ENCODE data around the gene MIOS.
"Not testable (repeated sequence)": the region's sequence is repeated elsewhere in the genome, so short reads cannot be mapped to it uniquely, and the experiment has no call there.

Gene MIOS

DNA sequence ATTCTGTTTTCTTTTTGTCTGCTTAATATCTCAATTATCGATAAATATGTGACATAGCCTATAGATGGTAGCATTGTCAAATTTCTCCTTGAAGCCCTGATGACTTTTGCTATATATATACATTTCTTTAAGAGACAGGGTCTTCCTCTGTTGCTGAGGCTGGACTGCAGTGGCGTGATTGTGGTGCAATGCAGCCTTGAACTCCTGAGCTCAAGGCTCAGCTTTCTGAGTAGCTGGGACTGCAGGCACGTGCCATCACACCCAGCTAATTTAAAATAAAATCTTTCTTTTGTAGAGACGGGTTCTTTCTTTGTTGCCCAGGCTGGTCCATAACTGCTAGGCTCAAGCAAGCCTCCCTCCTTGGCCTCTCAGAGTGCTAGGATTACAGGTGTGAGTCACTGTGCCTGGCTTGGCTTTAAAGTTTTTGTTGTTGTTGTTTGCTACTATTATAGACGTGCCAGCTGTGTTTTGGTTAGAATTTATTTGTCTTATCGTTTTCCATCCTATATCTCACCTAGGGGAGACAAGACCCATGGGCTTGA, 80.9 kb downstream of the MIOS start:
- no peak for DNase-seq (ENCODE audit: low spot score)

DNA sequence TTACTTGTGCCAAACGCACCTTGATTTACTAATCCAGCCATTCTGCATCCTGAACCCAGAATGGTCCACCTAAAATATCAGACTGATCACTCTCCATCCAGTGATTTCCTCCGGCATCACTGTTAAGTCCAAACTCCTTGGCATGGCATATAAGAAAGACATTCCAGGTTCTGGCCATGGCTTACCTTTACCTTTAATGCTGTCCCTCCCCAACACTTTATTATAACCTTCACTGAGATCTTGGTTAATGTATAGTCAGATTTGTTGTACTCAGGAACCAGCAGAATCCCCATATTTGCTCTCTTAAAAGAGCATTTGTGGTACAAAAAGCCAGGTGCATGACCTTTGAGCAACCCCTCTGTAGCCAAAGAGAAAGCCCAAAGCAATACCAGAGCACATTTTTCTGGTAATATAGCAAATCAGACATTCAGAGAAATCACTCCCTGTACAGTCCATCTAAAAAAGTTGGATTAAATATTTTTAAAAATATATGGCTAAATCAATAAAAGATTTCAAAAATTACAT, 84.1 kb downstream of the MIOS start:
- DNase-seq (ENCODE audit: low spot score) = no peak

GRCh38 chr7:7651479-7651878, 84.8 kb downstream of the MIOS start:
- no peak for DNase-seq (ENCODE audit: low spot score)

- no peak for DNase-seq (ENCODE audit: low spot score)
These were observed 86.3 kb downstream of the MIOS start for GRCh38 chr7:7652798-7653540.

DNA sequence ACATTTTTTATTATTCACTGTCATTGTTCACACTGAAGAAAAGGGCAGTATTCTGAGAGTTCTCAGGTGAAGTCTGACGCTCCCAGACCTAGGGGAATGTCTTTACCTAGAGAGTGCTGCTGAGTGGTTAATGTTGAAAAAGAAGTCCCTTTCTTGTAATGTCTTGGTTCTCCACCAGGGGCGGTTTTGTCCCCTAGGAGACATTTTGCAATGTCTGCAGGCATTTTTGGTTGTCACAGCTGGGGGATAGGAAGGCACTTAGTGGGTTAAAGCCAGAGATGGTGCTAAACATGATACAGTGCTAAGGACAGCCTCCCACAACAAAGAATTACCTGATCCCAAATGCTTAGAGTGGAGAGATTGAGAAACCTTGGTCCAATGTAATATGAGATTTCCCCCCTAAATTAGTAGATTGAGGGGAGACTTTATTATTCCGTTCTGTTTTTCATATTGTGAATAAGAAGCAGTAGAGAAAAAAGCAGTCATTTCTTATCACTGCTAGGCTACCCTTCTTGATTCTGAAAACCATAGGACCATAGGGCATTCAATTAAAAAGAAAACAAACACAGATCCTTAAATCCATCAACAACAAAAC, 87.0 kb downstream of the MIOS start:
- no peak for DNase-seq (ENCODE audit: low spot score)

DNA sequence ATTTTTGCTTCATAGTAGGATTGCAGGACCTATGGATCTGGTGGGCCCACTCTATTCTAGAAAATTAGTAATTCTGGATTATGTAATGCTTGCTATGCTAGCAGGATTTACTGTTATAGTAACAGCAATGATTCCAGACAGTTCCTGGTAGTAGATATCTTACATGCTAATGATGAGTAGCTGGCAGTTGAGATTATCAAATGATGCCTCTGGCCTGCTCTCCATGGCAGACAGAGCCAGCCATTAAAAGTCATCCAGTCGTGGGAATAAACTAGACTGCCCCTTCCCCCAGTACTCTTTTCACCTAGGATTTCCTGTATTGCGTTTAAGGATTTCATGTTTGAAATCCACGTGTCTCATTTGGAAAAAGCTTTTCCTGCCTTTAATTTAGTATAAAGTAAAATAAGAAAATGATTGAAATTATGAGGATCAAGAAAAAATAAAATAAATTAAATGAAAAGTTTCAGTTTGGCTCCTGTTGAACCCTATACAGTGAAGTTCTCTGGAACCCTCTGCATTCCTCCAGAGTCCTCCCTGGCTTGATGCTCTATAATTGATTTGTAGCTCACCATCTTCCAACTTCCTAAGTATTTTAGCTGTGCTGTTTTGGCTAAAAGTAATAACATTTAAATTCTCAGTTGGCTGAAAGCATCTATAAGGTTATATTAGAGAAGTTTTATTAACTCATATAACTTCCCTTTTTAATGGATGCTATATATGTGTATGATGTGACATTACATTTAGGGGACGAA, 88.5 kb downstream of the MIOS start:
- no peak for DNase-seq (ENCODE audit: low spot score)

DNA sequence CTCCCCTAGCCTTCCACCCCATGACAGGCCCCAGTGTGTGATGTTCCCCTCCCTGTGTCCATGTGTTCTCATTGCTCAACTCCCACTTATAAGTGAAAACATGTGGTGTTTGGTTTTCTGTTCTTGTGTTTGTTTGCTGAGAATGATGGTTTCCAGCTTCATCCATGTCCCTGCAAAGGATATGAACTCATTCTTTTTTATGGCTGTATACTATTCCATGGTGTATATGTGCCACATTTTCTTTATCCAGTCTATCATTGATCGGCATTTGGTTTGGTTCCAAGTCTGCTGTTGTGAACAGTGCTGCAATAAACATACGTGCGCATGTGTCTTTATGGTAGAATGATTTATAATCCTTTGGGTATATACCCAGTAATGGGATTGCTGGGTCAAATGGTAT, 89.8 kb downstream of the MIOS start:
- DNase-seq (ENCODE audit: low spot score) = not testable (repeated sequence)
